ENCODE measurements around the gene FLT3. TPM values are rescaled to one million over a fixed set of nuclear protein-coding genes. Genes with fewer than 3 reads are reported as not detected.
"Not testable (repeated sequence)": the region's sequence is repeated elsewhere in the genome, so short reads cannot be mapped to it uniquely, and the experiment has no call there.

The FLT3 gene
- total RNA-seq, 1 donor from 2014 or later, result not detected

- Mint-ChIP-seq H3K36me3 (ENCODE audit: low read depth) (no peaks in the 10 kb centered on the region), H3K4me1 (ENCODE audit: low read depth) (no peaks in the 10 kb centered on the region), H3K4me3 (no peak overlapping the region), H3K9me3 (no peaks in the 10 kb centered on the region), H3K27me3 (ENCODE audit: insufficient read depth) (peaks cover 9% of the 10 kb centered on the region), H3K27ac (no peak overlapping the region)
- intact Hi-C loops (cut with micrococcal nuclease), result no loop called here
- DNase-seq (ENCODE audit: low spot score), result no peak
Observed at GRCh38 chr13:28031896-28032288, 68.5 kb downstream of the FLT3 start.

- H3K27ac Mint-ChIP-seq, result no peak overlapping the region
Observed at GRCh38 chr13:28031220-28031895, 69.0 kb downstream of the FLT3 start.

GRCh38 chr13:28027607-28028364, 72.6 kb downstream of the FLT3 start:
- intact Hi-C loops (cut with micrococcal nuclease), result no loop called here
- no peak for DNase-seq (ENCODE audit: low spot score)
- Mint-ChIP-seq H3K4me3 (no peak overlapping the region), H3K36me3 (ENCODE audit: low read depth) (no peaks in the 10 kb centered on the region), H3K27me3 (ENCODE audit: insufficient read depth) (peaks cover 4% of the 10 kb centered on the region), H3K4me1 (ENCODE audit: low read depth) (no peaks in the 10 kb centered on the region), H3K9me3 (no peaks in the 10 kb centered on the region), H3K27ac (no peak overlapping the region)

More at GRCh38 chr13:28031220-28031895, 69.0 kb downstream of the FLT3 start:
- no peak overlapping the region for H3K4me3 Mint-ChIP-seq
- H3K4me1 Mint-ChIP-seq (ENCODE audit: low read depth), result no peaks in the 10 kb centered on the region
- no peaks in the 10 kb centered on the region for H3K36me3 Mint-ChIP-seq (ENCODE audit: low read depth)
- no peaks in the 10 kb centered on the region for H3K9me3 Mint-ChIP-seq
- intact Hi-C loops (cut with micrococcal nuclease), result no loop called here
- DNase-seq (ENCODE audit: low spot score), result no peak
- H3K27me3 Mint-ChIP-seq (ENCODE audit: insufficient read depth), result peaks cover 9% of the 10 kb centered on the region

- DNase-seq (ENCODE audit: low spot score), result no peak
- H3K9me3 Mint-ChIP-seq, result no peaks in the 10 kb centered on the region
- H3K27ac Mint-ChIP-seq, result no peak overlapping the region
- H3K4me3 Mint-ChIP-seq, result no peak overlapping the region
- H3K36me3 Mint-ChIP-seq (ENCODE audit: low read depth), result no peaks in the 10 kb centered on the region
- intact Hi-C loops (cut with micrococcal nuclease), result no loop called here
- peaks cover 4% of the 10 kb centered on the region for H3K27me3 Mint-ChIP-seq (ENCODE audit: insufficient read depth)
- no peaks in the 10 kb centered on the region for H3K4me1 Mint-ChIP-seq (ENCODE audit: low read depth)
Observed at GRCh38 chr13:28027071-28027470, 73.3 kb downstream of the FLT3 start.

GRCh38 chr13:28026508-28026907, 73.9 kb downstream of the FLT3 start:
- no peak for DNase-seq (ENCODE audit: low spot score)
- Mint-ChIP-seq H3K27me3 (ENCODE audit: insufficient read depth) (peaks cover under 1% of the 10 kb centered on the region), H3K27ac (no peak overlapping the region), H3K36me3 (ENCODE audit: low read depth) (no peaks in the 10 kb centered on the region), H3K9me3 (no peaks in the 10 kb centered on the region), H3K4me1 (ENCODE audit: low read depth) (no peaks in the 10 kb centered on the region), H3K4me3 (no peak overlapping the region)
- intact Hi-C loops (cut with micrococcal nuclease), result no loop called here

- H3K9me3 Mint-ChIP-seq, result no peaks in the 10 kb centered on the region
- intact Hi-C loops (cut with micrococcal nuclease), result no loop called here
- no peak for DNase-seq (ENCODE audit: low spot score)
Observed at GRCh38 chr13:28022848-28023518, 77.4 kb downstream of the FLT3 start.

GRCh38 chr13:28014301-28014700, 86.1 kb downstream of the FLT3 start:
- intact Hi-C loops (cut with micrococcal nuclease), result no loop called here
- Mint-ChIP-seq H3K4me3 (no peak overlapping the region), H3K9me3 (no peaks in the 10 kb centered on the region), H3K36me3 (ENCODE audit: low read depth) (no peaks in the 10 kb centered on the region), H3K4me1 (ENCODE audit: low read depth) (peaks cover 4% of the 10 kb centered on the region), H3K27ac (no peak overlapping the region), H3K27me3 (ENCODE audit: insufficient read depth) (peaks cover 8% of the 10 kb centered on the region)
- DNase-seq (ENCODE audit: low spot score), result no peak

More at GRCh38 chr13:28022848-28023518, 77.4 kb downstream of the FLT3 start:
- H3K36me3 Mint-ChIP-seq (ENCODE audit: low read depth), result no peaks in the 10 kb centered on the region
- H3K4me1 Mint-ChIP-seq (ENCODE audit: low read depth), result no peaks in the 10 kb centered on the region
- no peak overlapping the region for H3K27ac Mint-ChIP-seq
- no peaks in the 10 kb centered on the region for H3K27me3 Mint-ChIP-seq (ENCODE audit: insufficient read depth)
- H3K4me3 Mint-ChIP-seq, result no peak overlapping the region

- H3K9me3 Mint-ChIP-seq, result no peaks in the 10 kb centered on the region
- no peak overlapping the region for H3K27ac Mint-ChIP-seq
- intact Hi-C loops (cut with micrococcal nuclease), result no loop called here
- peaks cover 8% of the 10 kb centered on the region for H3K27me3 Mint-ChIP-seq (ENCODE audit: insufficient read depth)
- no peaks in the 10 kb centered on the region for H3K36me3 Mint-ChIP-seq (ENCODE audit: low read depth)
- H3K4me1 Mint-ChIP-seq (ENCODE audit: low read depth), result peaks cover 4% of the 10 kb centered on the region
- DNase-seq (ENCODE audit: low spot score), result no peak
- H3K4me3 Mint-ChIP-seq, result no peak overlapping the region
Observed at GRCh38 chr13:28013482-28013881, 86.9 kb downstream of the FLT3 start.

- intact Hi-C loops (cut with micrococcal nuclease), result no loop called here
- Mint-ChIP-seq H3K4me1 (ENCODE audit: low read depth) (peaks cover 4% of the 10 kb centered on the region), H3K36me3 (ENCODE audit: low read depth) (no peaks in the 10 kb centered on the region), H3K27me3 (ENCODE audit: insufficient read depth) (peaks cover 8% of the 10 kb centered on the region), H3K4me3 (no peak overlapping the region), H3K9me3 (no peaks in the 10 kb centered on the region), H3K27ac (no peak overlapping the region)
- no peak for DNase-seq (ENCODE audit: low spot score)
Observed at GRCh38 chr13:28012896-28013295, 87.5 kb downstream of the FLT3 start.

- Mint-ChIP-seq H3K9me3 (no peaks in the 10 kb centered on the region), H3K4me1 (ENCODE audit: low read depth) (peaks cover 4% of the 10 kb centered on the region), H3K27me3 (ENCODE audit: insufficient read depth) (peaks cover 5% of the 10 kb centered on the region), H3K27ac (no peak overlapping the region), H3K36me3 (ENCODE audit: low read depth) (no peaks in the 10 kb centered on the region), H3K4me3 (no peak overlapping the region)
- intact Hi-C loops (cut with micrococcal nuclease), result no loop called here
- no peak for DNase-seq (ENCODE audit: low spot score)
Observed at GRCh38 chr13:28012383-28012782, 88.0 kb downstream of the FLT3 start.

GRCh38 chr13:28010046-28010445, 90.3 kb downstream of the FLT3 start:
- H3K4me3 Mint-ChIP-seq, result no peak overlapping the region
- no peak overlapping the region for H3K27ac Mint-ChIP-seq
- intact Hi-C loops (cut with micrococcal nuclease), result no loop called here
- H3K36me3 Mint-ChIP-seq (ENCODE audit: low read depth), result no peaks in the 10 kb centered on the region
- peaks cover 4% of the 10 kb centered on the region for H3K4me1 Mint-ChIP-seq (ENCODE audit: low read depth)
- peaks cover 5% of the 10 kb centered on the region for H3K27me3 Mint-ChIP-seq (ENCODE audit: insufficient read depth)
- DNase-seq (ENCODE audit: low spot score), result no peak
- no peaks in the 10 kb centered on the region for H3K9me3 Mint-ChIP-seq

- H3K27me3 Mint-ChIP-seq (ENCODE audit: insufficient read depth); H3K27ac Mint-ChIP-seq; H3K4me3 Mint-ChIP-seq; H3K9me3 Mint-ChIP-seq; intact Hi-C loops (cut with micrococcal nuclease); H3K4me1 Mint-ChIP-seq (ENCODE audit: low read depth); H3K36me3 Mint-ChIP-seq (ENCODE audit: low read depth); DNase-seq (ENCODE audit: low spot score): not testable (repeated sequence)
Observed at GRCh38 chr13:28005016-28005415, 95.4 kb downstream of the FLT3 start.

All from activated T-helper 1 cell treated with anti-CD3 and anti-CD28 coated beads, Interleukin-12 subunit alpha, Interleukin-12 subunit beta, Interleukin-2, Interleukin-4 antibody, amounts not matched to agents 30 ng/mL and 10 ng/mL and 1 ng/mL, durations not matched to agents 14 hours and 24 hours and 36 hours (primary cell).